Stimulated activated CD4-positive, alpha-beta T cell treated with anti-CD3 and anti-CD28 coated beads, Interleukin-2, amount 100 ng/mL, for 48 hours (primary cell): ENCODE results near the gene CAPN13.

Experiments used
- DNase-seq, 2 donors: peaks; one replicate each; pipeline ENCODE4 v3.0.0-alpha.2; 2020

CAPN13 gene

DNA sequence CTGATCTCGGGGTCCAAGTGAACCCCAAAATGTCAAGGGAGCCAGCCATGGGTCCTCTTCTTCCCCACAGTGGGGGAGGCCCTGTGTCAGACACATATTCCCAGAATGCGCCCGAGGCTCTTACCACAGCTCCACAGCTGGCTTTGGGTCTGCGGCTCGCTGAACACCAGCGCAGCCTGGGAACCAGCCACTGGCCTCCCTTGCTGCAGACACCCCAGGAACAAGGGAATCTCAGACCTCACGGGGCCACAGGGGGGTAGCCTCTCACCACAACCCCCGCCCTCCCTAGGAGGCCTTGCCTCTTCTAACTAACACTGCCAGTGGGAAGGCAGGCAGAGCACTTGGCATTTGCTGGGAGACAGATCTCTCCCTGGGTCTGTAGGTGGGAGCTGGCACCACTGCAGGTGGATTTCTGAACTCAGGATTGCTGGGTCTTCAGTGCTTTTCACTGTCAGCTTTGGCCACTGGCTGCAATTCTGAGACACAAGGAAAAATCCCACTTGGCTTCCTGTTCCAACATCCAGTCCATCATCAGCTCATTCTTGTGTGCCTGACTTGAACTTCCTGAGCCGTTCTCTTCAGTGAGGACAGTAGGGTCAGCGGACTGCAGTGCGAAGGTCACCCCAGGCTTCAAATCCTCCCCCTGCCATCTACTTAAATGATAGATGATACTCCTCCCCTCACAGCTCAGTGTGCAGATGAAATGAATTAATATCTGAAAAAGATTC, 128.7 kb downstream of the CAPN13 start:
- DNase-seq, result no peak

DNA sequence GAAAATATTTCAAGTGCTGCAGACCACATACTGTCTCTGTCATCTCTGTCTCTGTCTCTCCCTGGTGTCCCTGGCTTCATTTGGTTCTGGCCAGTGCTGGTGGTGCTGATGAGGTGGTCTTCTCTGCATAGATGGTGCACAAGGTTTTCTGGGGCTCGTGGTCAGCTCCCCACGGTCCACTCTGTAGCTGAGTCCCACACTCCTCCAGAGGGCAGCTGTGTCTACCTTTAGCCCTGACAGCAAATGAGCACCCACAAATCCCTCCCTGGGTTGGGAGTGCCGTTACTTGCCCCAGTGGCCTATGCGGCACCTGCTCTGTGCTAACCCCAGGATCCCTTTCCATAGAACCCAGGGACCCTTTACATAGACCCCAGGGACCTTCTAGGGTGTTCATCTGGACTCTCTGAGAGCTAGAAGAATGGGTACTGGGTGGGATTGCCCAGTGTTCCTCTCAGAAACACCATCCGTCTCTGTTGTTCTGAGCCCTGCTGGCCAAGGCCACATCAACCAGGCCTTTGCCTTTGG, 129.3 kb downstream of the CAPN13 start:
- DNase-seq, result no peak

DNA sequence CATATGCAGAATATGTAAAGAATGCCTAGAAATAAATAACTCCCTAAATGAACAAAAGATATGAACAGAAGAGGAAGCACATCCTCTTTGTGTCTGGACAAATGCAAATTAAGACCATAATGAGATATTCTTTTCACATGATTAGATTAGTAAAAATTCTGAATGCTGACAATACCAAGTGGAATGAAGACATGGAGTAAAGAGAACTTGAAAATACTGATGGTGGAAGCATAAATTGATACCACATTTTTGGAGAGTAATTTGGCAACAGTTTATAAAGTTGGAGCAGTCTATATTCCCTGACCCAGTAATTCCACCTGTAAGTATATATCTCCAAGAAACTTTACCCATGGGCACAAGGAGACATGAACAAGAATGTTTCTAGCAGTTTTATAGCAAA, 130.0 kb downstream of the CAPN13 start:
- no peak for DNase-seq

DNA sequence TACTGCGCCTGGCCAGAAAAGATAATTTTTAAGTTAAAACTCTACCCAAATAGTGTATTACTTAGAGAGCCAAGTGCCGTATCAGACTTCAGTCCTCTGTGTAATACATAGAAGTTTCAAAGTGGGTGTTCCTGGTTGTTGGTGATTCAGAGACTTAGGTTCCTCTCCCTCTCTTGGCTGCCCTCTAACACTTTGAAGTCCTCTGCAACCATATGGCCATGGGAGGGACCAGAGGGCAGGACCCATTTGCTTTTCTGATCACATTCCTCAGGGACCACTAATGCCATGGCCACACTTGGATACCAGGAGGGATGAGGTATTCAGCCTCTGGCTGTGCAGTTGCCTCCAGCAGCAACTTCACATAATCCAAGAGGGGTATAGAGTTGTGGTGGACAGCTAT, 131.5 kb downstream of the CAPN13 start:
- no peak for DNase-seq

DNA sequence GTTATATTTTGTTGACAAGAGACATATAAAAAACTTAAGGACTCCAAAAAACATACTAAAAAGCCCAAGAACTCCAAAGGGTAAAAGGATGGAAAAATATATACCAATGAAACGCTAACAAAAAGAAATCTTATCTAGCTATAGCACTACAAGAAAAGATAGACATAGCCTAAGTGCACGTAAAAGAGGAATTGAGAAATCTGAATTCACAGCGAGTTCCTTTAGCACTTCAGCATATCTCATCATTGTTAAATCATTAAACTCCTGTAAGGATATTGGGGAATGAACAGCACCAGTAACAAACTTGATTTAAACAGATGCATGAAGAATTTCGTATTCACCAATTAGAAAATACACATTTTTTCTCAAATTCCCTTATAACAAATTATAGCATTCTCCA, 134.1 kb downstream of the CAPN13 start:
- DNase-seq, result no peak
